Neural progenitor cell (in vitro differentiated cells): ENCODE measurements around the gene CTDSP2. TPM values are rescaled to one million over a fixed set of nuclear protein-coding genes. Genes with fewer than 3 reads are reported as not detected.

Experiments used
- DNase-seq: peaks from one replicate; pipeline ENCODE4 v3.0.0-alpha.2; 2016; ENCODE audit warnings: low spot score
- H2AFZ ChIP-seq: fragments of 200-600 bp; sonication (generic); replicated peaks from 2 replicates; pipeline ENCODE4 v1.6.1; 2016; ENCODE audit warnings: antibody characterized with exemption
- H3F3A ChIP-seq: fragments of 200-600 bp; sonication (generic); 2 replicates; pipeline ENCODE4 v1.6.1; 2016; ENCODE audit warnings: antibody characterized with exemption, low read depth
- H3K27ac ChIP-seq: fragments of 200-600 bp; sonication (generic); 2 replicates; pipeline ENCODE4 v1.5.1; 2016; ENCODE audit warnings: mild to moderate bottlenecking
- H3K27me3 ChIP-seq: fragments of 200-600 bp; sonication (generic); 2 replicates; pipeline ENCODE4 v1.6.1; 2016; ENCODE audit warnings: mild to moderate bottlenecking, moderate library complexity
- H3K36me3 ChIP-seq: fragments of 200-600 bp; sonication (generic); 2 replicates; pipeline ENCODE4 v1.5.1; 2016
- H3K4me1 ChIP-seq: fragments of 200-600 bp; sonication (generic); 2 replicates; pipeline ENCODE4 v1.6.1; 2016; ENCODE audit warnings: mixed run types
- H3K4me2 ChIP-seq: fragments of 200-600 bp; sonication (generic); 2 replicates; pipeline ENCODE4 v1.6.1; 2016
- H3K4me3 ChIP-seq: fragments of 200-600 bp; sonication (generic); 2 replicates; pipeline ENCODE4 v1.5.1; 2016
- H3K79me2 ChIP-seq: fragments of 200-600 bp; sonication (generic); 2 replicates; pipeline ENCODE4 v1.6.1; 2016; ENCODE audit warnings: low read depth
- H3K9ac ChIP-seq: fragments of 200-600 bp; sonication (generic); 2 replicates; pipeline ENCODE4 v1.6.1; 2016
- H3K9me3 ChIP-seq: fragments of 200-600 bp; sonication (generic); 2 replicates; pipeline ENCODE4 v1.5.1; 2016; ENCODE audit warnings: low read depth
- H4K20me1 ChIP-seq: fragments of 200-600 bp; sonication (generic); 2 replicates; pipeline ENCODE4 v1.6.1; 2016; ENCODE audit warnings: low read depth
- H3K27ac Mint-ChIP-seq: 3 replicates; pipeline ENCODE4 v1.8.0; 2021; ENCODE audit warnings: mixed read lengths
- H3K27me3 Mint-ChIP-seq: 2 replicates; pipeline ENCODE4 v1.8.0; 2022; ENCODE audit warnings: low read depth, mild to moderate bottlenecking, inconsistent platforms, moderate library complexity, mixed read lengths; ENCODE audit not compliant: insufficient read depth
- H3K36me3 Mint-ChIP-seq: 3 replicates; pipeline ENCODE4 v1.8.0; 2021; ENCODE audit warnings: mixed read lengths
- H3K4me1 Mint-ChIP-seq: 3 replicates; pipeline ENCODE4 v1.8.0; 2021; ENCODE audit warnings: mixed read lengths
- H3K4me3 Mint-ChIP-seq: 3 replicates; pipeline ENCODE4 v1.8.0; 2021; ENCODE audit warnings: mild to moderate bottlenecking, moderate library complexity, mixed read lengths
- H3K9me3 Mint-ChIP-seq: 3 replicates; pipeline ENCODE4 v1.8.0; 2020; ENCODE audit warnings: mixed read lengths
- CTCF ChIP-seq: fragments of 200-600 bp; sonication (generic); IDR thresholded peaks from 2 replicates; pipeline ENCODE4 v1.5.1; 2017; ENCODE audit warnings: antibody characterized with exemption, mild to moderate bottlenecking
- EZH2 ChIP-seq: fragments of 200-600 bp; sonication (generic); IDR thresholded peaks from 2 replicates; pipeline ENCODE4 v1.6.1; 2017; ENCODE audit warnings: antibody characterized with exemption, mild to moderate bottlenecking, moderate library complexity
- EZH2phosphoT487 ChIP-seq: fragments of 200-600 bp; sonication (generic); IDR thresholded peaks from 2 replicates; pipeline ENCODE4 v1.6.1; 2017; ENCODE audit warnings: antibody characterized with exemption
- total RNA-seq: library from RNA; depleted of rRNA; stranded (reverse); fragments of >200 nt; gene quantifications from 2 replicates; pipeline ENCODE4 v1.2.3, GENCODE V29; 2015; ENCODE audit warnings: low replicate concordance

CTDSP2 gene
- total RNA-seq, 1 donor from 2014 or later = 43.6 TPM

GRCh38 chr12:57803319-57803893 lies 43.1 kb downstream of the CTDSP2 start:
- H3K27me3 ChIP-seq = no peaks in the 10 kb centered on the region
- no peaks in the 10 kb centered on the region for H3K4me1 Mint-ChIP-seq
- no peaks in the 10 kb centered on the region for H3K36me3 ChIP-seq
- no peaks in the 10 kb centered on the region for H4K20me1 ChIP-seq
- no peaks in the 10 kb centered on the region for H3K4me1 ChIP-seq
- TF ChIP-seq CTCF = peak; percentile 78
- no peak for TF ChIP-seq EZH2
- TF ChIP-seq EZH2phosphoT487 = no peak
- no peaks in the 10 kb centered on the region for H3K9me3 ChIP-seq
- no peak overlapping the region for H3K4me3 Mint-ChIP-seq
- no peak overlapping the region for H3K4me3 ChIP-seq
- H3K9me3 Mint-ChIP-seq = no peaks in the 10 kb centered on the region
- peaks cover 4% of the 10 kb centered on the region for H3K27me3 Mint-ChIP-seq
- H3K4me2 ChIP-seq = no peak overlapping the region
- no peaks in the 10 kb centered on the region for H3K79me2 ChIP-seq
- H3K27ac ChIP-seq = no peak overlapping the region
- no peak overlapping the region for H3K9ac ChIP-seq
- H2AFZ ChIP-seq = no peak overlapping the region
- DNase-seq = peak; percentile 66
- H3K27ac Mint-ChIP-seq = no peak overlapping the region
- H3K36me3 Mint-ChIP-seq = peaks cover 4% of the 10 kb centered on the region
- no peaks in the 10 kb centered on the region for H3F3A ChIP-seq

- H4K20me1 ChIP-seq = no peaks in the 10 kb centered on the region
- no peak for TF ChIP-seq CTCF
- no peak for TF ChIP-seq EZH2phosphoT487
- no peak for TF ChIP-seq EZH2
- Mint-ChIP-seq H3K4me1 (no peaks in the 10 kb centered on the region), H3K4me3 (no peak overlapping the region), H3K36me3 (peaks cover 4% of the 10 kb centered on the region), H3K9me3 (no peaks in the 10 kb centered on the region), H3K27me3 (peaks cover 4% of the 10 kb centered on the region), H3K27ac (no peak overlapping the region)
- H2AFZ ChIP-seq = no peak overlapping the region
- no peak overlapping the region for H3K4me2 ChIP-seq
- no peaks in the 10 kb centered on the region for H3K9me3 ChIP-seq
- H3K79me2 ChIP-seq = no peaks in the 10 kb centered on the region
- no peak overlapping the region for H3K9ac ChIP-seq
- peaks cover 4% of the 10 kb centered on the region for H3F3A ChIP-seq
- no peak overlapping the region for H3K27ac ChIP-seq
- DNase-seq = no peak
- no peaks in the 10 kb centered on the region for H3K4me1 ChIP-seq
- H3K4me3 ChIP-seq = no peak overlapping the region
- H3K36me3 ChIP-seq = no peaks in the 10 kb centered on the region
- no peaks in the 10 kb centered on the region for H3K27me3 ChIP-seq
Measured at GRCh38 chr12:57802607-57803006, 43.9 kb downstream of the CTDSP2 start.

- peaks cover 6% of the 10 kb centered on the region for H3K36me3 Mint-ChIP-seq
- no peak for DNase-seq
- H3K9me3 Mint-ChIP-seq = no peaks in the 10 kb centered on the region
- Histone ChIP-seq H2AFZ (no peak overlapping the region), H3F3A (peaks cover 7% of the 10 kb centered on the region), H3K4me2 (no peak overlapping the region), H3K27me3 (no peaks in the 10 kb centered on the region), H3K36me3 (peaks cover under 1% of the 10 kb centered on the region), H3K4me3 (no peak overlapping the region), H3K9me3 (no peaks in the 10 kb centered on the region), H4K20me1 (no peaks in the 10 kb centered on the region), H3K4me1 (no peaks in the 10 kb centered on the region), H3K27ac (no peak overlapping the region), H3K9ac (no peak overlapping the region), H3K79me2 (no peaks in the 10 kb centered on the region)
- no peaks in the 10 kb centered on the region for H3K27me3 Mint-ChIP-seq
- H3K27ac Mint-ChIP-seq = no peak overlapping the region
- TF ChIP-seq EZH2phosphoT487 (no peak), EZH2 (no peak), CTCF (no peak)
- H3K4me1 Mint-ChIP-seq = no peaks in the 10 kb centered on the region
- no peak overlapping the region for H3K4me3 Mint-ChIP-seq
Measured at GRCh38 chr12:57800965-57801364, 45.6 kb downstream of the CTDSP2 start.
